GM19397 (cell line): Measurements from ENCODE around the gene UBXN7.
"Not testable (repeated sequence)": the region's sequence is repeated elsewhere in the genome, so short reads cannot be mapped to it uniquely, and the experiment has no call there.

ENCODE experiments used
- ATAC-seq: cut with Tn5 transposase; IDR thresholded peaks from one replicate; pipeline ENCODE4 v1.9.1; 2021; ENCODE audit warnings: mild to moderate bottlenecking, moderate library complexity; ENCODE audit not compliant: unreplicated experiment

UBXN7 gene

GRCh38 chr3:196357905-196358304 is 74.3 kb downstream of the UBXN7 start:
- no peak for ATAC-seq

GRCh38 chr3:196356556-196356955 is 75.7 kb downstream of the UBXN7 start:
- ATAC-seq, result no peak

DNA sequence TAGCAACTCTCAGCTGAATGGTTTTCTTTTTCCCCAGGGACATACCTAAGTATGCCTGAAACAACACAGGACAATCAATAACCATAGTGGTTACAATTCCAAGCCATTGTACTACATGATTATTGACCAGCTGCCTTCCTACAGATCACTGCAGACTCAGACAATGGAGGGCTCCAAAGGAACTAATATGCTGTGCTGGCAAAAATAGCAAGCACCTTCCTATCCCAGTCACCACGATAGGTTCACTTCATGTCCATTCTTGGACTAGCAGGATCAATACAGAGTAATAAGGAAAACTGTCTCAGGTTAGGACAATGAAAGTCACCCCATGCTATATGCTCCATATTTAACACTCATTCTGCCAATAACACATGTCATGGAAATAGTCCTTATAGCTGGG is 76.6 kb downstream of the UBXN7 start:
- ATAC-seq, result no peak

DNA sequence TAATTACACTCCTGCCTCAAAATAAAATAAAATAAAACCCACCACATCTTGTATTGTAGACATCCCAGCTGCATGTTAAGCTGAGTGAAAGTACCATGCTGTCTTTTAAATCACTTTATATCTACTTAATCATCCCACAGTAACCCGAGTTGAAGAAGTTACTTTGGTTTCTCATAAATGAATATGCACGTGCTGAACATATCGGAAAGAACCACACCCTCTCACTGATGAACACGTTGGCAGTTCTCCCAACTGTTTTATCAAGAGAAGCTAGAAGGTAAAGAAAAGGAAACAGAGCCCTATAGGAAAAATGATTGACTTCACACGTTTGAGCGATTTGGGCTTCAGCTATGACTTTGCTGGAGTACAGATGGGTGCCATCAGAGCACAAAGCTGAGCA is 78.1 kb downstream of the UBXN7 start:
- ATAC-seq, result no peak

DNA sequence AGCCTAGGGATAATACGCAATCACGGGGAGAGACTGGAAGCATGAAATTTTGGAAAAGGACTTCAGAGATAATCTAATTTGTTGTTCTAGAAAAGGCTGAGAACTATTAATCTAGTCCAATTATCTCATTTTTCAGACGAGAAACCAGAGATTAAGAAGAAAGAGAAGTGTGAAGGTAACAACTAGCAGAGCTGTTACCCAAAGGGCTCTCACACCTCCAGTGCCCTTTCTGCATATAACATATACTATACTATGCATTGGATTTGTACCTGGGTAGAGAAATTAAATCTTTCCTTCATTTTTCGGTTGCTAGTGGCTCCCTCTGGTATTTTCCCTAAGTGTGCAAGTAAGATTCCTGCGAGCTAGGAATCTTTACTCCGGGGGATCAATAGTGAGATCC is 80.7 kb downstream of the UBXN7 start:
- no peak for ATAC-seq

GRCh38 chr3:196350067-196350466 is 82.2 kb downstream of the UBXN7 start:
- no peak for ATAC-seq

DNA sequence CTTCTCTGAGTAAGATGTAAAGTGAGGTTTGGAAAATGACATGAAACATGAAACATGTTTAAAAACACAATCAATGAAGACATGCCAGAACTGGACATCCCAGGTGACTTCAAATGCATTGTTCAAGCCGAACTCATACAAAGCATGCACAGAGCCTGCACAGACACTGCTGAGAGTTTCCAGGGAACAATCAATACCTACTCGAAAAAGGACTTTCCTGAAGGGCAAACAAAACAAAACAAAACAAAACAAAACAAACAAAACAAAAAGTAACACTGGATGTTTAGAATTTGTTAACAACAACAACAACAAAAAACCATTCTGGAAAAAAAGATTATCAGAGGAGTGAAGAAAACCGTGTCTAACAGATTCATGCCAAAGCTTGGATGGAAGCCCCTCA is 83.5 kb downstream of the UBXN7 start:
- ATAC-seq, result no peak

GRCh38 chr3:196344663-196345062 is 87.6 kb downstream of the UBXN7 start:
- no peak for ATAC-seq

- ATAC-seq, result not testable (repeated sequence)
Observed at GRCh38 chr3:196343917-196344316, 88.3 kb downstream of the UBXN7 start.

DNA sequence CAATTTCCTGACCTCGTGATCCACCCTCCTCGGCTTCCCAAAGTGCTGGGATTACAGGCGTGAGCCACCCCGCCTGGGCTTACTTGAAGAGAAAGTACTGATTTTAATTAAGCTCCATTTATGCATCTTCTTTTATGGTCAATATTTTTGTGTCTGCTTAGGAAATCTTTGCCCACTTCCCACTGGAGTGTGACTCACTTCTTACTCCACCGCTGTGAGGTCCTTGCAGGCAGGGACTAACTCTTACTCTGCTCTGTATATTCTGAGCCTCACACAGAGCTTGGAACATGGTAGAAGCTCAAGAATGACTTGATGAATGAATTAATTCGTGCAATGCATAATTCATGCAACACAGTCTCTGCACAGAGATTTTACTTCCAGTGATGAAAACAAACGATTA is 91.1 kb downstream of the UBXN7 start:
- no peak for ATAC-seq

GRCh38 chr3:196340466-196340865 is 91.8 kb downstream of the UBXN7 start:
- ATAC-seq, result no peak

DNA sequence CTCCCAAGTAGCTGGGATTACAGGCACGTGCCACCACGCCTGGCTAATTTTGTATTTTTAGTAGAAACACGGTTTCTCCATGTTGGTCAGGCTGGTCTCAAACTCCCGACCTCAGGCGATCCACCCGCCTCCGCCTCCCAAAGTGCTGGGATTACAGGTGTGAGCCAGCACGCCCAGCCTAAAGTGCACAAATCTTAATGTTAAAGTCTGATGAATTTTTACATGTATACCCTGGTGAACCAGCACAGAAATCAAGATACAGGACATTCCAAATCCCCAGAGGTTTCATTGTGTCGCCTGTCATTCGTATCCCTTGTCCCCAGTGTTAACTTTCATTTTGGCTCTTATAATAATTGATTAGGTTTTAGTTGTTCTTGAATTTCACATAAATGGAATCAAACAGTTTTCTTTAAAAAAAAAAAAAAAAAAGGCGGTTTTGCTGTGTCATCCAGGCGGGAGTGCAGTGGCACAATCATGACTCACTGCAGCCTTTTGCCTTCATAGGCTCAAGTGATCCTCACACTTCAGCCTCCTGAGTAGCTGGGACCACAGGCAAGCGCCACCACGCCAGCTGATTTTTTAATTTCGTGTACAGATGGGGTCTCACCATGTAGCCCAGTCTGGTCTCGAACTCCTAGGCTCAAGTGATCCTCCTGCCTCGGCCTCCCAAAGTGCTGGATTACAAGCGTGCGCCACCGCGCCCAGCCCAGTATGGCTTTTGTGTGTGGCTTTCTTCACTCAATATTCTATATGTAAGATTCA is 92.6 kb downstream of the UBXN7 start:
- ATAC-seq, result no peak

GRCh38 chr3:196339044-196339443 is 93.2 kb downstream of the UBXN7 start:
- no peak for ATAC-seq

DNA sequence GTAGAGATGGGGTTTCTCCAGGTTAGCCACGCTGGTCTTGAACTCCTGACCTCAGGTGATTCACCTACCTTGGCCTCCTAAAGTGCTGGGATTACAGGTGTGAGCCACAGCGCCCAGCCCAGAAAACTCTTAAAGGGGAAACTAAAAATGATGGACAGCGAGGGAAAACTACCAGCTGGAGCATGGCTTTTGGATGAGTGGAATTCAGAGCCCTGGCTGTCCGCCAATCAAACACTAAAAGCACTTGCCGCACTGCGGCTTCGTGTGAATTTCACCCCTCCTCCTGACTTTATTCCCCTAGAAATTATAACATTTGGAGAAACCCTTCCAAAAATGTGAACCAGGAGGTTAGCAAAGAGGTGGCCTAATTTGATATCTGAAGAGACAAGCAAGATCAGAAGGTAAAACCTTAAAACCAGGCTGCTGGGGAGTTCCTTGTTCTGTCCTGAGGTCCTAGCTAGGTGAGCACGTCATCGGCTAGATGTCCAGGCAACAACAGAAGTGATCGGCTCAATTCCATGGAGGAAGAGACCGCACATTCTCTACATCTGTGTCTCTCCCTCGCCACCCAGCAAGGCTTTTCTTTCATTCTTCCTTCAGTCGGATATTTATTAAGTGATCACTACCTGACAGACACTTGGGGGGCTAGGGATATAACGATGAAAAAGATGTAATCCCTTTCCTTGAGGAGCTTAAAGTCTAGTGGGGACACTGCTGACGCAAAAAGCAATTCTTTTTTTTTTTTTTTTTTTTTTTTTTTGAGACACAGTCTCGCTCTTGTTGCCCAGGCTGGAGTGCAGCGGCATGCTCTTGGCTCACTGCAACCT is 95.7 kb downstream of the UBXN7 start:
- ATAC-seq, result no peak

GRCh38 chr3:196335503-196335948 is 96.7 kb downstream of the UBXN7 start:
- ATAC-seq, result no peak

DNA sequence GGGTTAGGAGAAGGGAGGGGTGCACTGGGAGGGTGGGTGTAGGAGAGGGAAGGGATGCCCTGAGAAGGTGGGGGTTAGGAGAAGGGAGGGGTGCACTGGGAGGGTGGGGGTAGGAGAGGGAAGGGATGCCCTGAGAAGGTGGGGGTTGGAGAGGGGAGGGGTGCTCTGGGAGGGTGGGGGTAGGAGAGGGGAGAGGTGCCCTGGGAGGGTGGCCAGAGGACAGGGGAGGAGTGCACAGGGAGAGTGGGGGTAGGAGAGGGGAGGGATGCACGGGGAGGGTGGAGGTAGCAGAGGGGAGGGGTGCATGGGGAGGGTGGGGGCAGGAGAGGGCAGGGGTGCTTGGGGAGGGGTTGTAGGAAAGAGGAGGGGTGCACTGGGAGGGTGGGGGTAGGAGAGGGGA is 97.2 kb downstream of the UBXN7 start:
- ATAC-seq, result no peak

- no peak for ATAC-seq
Observed at GRCh38 chr3:196332168-196332567, 100.1 kb downstream of the UBXN7 start.

DNA sequence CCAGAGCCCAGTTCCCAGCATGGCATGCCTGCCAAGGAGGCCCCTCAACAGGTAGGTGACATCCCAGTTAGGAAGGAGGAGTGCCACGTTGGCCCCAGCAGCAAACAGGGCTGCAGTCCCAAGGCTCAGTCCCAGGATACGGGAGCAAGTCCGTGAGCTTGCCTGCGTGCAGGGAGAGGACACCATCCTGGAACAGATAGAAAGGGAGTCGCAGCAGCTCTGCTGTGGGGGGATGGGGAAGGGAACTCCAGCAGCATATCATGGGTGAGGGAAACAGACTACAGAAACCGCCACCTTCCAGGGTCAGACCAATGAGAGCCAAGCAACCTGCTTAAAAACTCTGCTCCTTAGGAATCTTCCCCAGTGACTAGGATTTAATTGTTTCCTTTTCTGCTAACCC is 104.8 kb downstream of the UBXN7 start:
- no peak for ATAC-seq

- no peak for ATAC-seq
Observed at GRCh38 chr3:196326936-196327335, 105.3 kb downstream of the UBXN7 start.

GRCh38 chr3:196323691-196324090 is 108.5 kb downstream of the UBXN7 start:
- ATAC-seq, result no peak

DNA sequence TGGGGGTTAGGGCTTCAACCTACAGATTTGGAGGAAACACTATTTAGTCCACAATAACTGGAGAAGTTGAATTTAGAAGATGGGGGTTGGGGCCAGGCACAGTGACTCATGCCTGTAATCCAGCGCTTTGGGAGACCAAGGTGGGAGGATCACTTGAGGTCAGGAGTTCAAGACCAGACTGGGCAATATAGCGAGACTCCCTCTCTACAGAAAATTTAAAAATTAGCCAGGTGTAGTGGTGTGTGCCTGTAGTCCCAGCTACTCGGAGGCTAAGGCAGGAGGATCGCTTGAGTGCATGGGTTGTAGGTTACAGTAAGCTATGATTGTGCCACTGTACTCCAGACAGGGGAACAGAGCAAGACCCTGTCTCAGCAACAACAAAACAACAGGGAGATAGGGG is 109.2 kb downstream of the UBXN7 start:
- ATAC-seq, result no peak

- ATAC-seq, result no peak
Observed at GRCh38 chr3:196321162-196321561, 111.1 kb downstream of the UBXN7 start.
